ENCODE results near the gene E2F6. TPM values are rescaled to one million over a fixed set of nuclear protein-coding genes. Genes with fewer than 3 reads are reported as not detected.
A peak's percentile ranks its signal among the peaks of the same experiment; 100 is the strongest.

Gene E2F6
- total and polyA plus RNA-seq, 2 of the 13 experiments (the other 11 are each of a cell fraction or from before 2014, with no cell fraction given), result 27.3 to 36.0 TPM

DNA sequence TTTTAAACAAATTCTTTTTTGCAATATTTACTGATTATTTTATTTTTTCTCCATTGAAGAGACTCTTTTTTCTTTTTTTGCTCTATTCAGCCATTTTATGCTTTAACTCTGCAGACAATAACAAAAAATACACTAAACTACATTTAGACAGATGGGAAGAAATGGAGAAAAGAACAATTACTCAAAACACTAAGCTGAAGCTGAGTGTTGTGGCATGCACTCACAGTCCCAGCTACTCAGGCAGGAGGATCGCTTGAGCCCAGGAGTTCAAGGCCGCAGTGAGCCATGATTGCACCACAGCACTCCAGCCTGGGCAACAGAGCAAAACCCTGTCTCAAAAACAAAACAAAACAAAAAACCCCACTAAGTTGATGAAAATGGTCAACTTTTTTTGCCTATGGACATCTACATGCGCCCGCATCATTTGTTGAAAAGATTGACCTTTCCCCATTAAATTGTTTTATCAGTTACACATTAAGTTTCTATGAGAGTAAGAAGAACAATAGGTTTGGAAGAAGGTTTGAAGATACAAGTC, 43.0 kb downstream of the E2F6 start (continued):
- TF ChIP-seq, protein P1, sequence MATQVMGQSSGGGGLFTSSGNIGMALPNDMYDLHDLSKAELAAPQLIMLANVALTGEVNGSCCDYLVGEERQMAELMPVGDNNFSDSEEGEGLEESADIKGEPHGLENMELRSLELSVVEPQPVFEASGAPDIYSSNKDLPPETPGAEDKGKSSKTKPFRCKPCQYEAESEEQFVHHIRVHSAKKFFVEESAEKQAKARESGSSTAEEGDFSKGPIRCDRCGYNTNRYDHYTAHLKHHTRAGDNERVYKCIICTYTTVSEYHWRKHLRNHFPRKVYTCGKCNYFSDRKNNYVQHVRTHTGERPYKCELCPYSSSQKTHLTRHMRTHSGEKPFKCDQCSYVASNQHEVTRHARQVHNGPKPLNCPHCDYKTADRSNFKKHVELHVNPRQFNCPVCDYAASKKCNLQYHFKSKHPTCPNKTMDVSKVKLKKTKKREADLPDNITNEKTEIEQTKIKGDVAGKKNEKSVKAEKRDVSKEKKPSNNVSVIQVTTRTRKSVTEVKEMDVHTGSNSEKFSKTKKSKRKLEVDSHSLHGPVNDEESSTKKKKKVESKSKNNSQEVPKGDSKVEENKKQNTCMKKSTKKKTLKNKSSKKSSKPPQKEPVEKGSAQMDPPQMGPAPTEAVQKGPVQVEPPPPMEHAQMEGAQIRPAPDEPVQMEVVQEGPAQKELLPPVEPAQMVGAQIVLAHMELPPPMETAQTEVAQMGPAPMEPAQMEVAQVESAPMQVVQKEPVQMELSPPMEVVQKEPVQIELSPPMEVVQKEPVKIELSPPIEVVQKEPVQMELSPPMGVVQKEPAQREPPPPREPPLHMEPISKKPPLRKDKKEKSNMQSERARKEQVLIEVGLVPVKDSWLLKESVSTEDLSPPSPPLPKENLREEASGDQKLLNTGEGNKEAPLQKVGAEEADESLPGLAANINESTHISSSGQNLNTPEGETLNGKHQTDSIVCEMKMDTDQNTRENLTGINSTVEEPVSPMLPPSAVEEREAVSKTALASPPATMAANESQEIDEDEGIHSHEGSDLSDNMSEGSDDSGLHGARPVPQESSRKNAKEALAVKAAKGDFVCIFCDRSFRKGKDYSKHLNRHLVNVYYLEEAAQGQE (IDR thresholded peaks at IDR 0.05; ENCODE audit: borderline replicate concordance in 1 of 2, low read depth in 1 of 2, low read length in 2 of 2), result peak in 1 of 2 experiments; percentile 25; a peak in 1 of 4 replicates
- TF ChIP-seq RFX5 (IDR thresholded peaks at IDR 0.05; ENCODE audit: low read depth, low read length) (no peak), ZNF75D (CRISPR knock-in tag; IDR thresholded peaks at IDR 0.05; ENCODE audit: borderline replicate concordance) (no peak), REPIN1 (CRISPR knock-in tag; IDR thresholded peaks at IDR 0.05; ENCODE audit: borderline replicate concordance, low read depth) (no peak), RXRB (CRISPR knock-in tag; IDR thresholded peaks at IDR 0.05; ENCODE audit: borderline replicate concordance) (peak; percentile 79; the same call in 1 of the 2 replicates), MAF1 (CRISPR knock-in tag; IDR thresholded peaks at IDR 0.05; ENCODE audit: borderline replicate concordance) (no peak; the same call in 1 of the 2 replicates), SNAI1 (CRISPR knock-in tag; IDR thresholded peaks at IDR 0.05; ENCODE audit: borderline replicate concordance) (no peak), JUND (CRISPR knock-in tag; IDR thresholded peaks at IDR 0.05) (no peak), ZNF282 (IDR thresholded peaks at IDR 0.05; ENCODE audit: partially characterized antibody) (no peak), NFYC (CRISPR knock-in tag; IDR thresholded peaks at IDR 0.05) (no peak; the same call in 1 of the 2 replicates), SKI (IDR thresholded peaks at IDR 0.05; ENCODE audit: partially characterized antibody) (no peak), FIP1L1 (IDR thresholded peaks at IDR 0.05; ENCODE audit: borderline replicate concordance, insufficient read depth, low read depth, low read length) (no peak), ZNF781 (CRISPR knock-in tag; IDR thresholded peaks at IDR 0.05; ENCODE audit: borderline replicate concordance, not compliant biosample characterization) (no peak), DRAP1 (CRISPR knock-in tag; IDR thresholded peaks at IDR 0.05) (no peak), SRSF4 (IDR thresholded peaks at IDR 0.05; ENCODE audit: low read depth, low read length, poor library complexity, severe bottlenecking) (no peak)
- TF ChIP-seq, protein P2, sequence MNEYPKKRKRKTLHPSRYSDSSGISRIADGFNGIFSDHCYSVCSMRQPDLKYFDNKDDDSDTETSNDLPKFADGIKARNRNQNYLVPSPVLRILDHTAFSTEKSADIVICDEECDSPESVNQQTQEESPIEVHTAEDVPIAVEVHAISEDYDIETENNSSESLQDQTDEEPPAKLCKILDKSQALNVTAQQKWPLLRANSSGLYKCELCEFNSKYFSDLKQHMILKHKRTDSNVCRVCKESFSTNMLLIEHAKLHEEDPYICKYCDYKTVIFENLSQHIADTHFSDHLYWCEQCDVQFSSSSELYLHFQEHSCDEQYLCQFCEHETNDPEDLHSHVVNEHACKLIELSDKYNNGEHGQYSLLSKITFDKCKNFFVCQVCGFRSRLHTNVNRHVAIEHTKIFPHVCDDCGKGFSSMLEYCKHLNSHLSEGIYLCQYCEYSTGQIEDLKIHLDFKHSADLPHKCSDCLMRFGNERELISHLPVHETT (CRISPR knock-in tag; conservative IDR thresholded peaks at IDR 0.05), result no peak
- TF ChIP-seq, protein P3, sequence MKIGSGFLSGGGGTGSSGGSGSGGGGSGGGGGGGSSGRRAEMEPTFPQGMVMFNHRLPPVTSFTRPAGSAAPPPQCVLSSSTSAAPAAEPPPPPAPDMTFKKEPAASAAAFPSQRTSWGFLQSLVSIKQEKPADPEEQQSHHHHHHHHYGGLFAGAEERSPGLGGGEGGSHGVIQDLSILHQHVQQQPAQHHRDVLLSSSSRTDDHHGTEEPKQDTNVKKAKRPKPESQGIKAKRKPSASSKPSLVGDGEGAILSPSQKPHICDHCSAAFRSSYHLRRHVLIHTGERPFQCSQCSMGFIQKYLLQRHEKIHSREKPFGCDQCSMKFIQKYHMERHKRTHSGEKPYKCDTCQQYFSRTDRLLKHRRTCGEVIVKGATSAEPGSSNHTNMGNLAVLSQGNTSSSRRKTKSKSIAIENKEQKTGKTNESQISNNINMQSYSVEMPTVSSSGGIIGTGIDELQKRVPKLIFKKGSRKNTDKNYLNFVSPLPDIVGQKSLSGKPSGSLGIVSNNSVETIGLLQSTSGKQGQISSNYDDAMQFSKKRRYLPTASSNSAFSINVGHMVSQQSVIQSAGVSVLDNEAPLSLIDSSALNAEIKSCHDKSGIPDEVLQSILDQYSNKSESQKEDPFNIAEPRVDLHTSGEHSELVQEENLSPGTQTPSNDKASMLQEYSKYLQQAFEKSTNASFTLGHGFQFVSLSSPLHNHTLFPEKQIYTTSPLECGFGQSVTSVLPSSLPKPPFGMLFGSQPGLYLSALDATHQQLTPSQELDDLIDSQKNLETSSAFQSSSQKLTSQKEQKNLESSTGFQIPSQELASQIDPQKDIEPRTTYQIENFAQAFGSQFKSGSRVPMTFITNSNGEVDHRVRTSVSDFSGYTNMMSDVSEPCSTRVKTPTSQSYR (CRISPR knock-in tag; IDR thresholded peaks at IDR 0.05; ENCODE audit: borderline replicate concordance), result no peak
- TF ChIP-seq, protein P4, sequence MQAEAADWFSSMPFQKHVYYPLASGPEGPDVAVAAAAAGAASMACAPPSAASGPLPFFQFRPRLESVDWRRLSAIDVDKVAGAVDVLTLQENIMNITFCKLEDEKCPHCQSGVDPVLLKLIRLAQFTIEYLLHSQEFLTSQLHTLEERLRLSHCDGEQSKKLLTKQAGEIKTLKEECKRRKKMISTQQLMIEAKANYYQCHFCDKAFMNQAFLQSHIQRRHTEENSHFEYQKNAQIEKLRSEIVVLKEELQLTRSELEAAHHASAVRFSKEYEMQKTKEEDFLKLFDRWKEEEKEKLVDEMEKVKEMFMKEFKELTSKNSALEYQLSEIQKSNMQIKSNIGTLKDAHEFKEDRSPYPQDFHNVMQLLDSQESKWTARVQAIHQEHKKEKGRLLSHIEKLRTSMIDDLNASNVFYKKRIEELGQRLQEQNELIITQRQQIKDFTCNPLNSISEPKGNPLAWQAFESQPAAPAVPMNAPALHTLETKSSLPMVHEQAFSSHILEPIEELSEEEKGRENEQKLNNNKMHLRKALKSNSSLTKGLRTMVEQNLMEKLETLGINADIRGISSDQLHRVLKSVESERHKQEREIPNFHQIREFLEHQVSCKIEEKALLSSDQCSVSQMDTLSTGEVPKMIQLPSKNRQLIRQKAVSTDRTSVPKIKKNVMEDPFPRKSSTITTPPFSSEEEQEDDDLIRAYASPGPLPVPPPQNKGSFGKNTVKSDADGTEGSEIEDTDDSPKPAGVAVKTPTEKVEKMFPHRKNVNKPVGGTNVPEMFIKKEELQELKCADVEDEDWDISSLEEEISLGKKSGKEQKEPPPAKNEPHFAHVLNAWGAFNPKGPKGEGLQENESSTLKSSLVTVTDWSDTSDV (CRISPR knock-in tag; IDR thresholded peaks at IDR 0.05), result no peak

All from HepG2 (cell line).